ENCODE results near the gene CALHM2.

GRCh38 chr10:103500481-103500880, 48.3 kb upstream of the CALHM2 start:
- TF ChIP-seq CTCF (IDR thresholded peaks at IDR 0.05) (no peak), EZH2 (IDR thresholded peaks at IDR 0.05; ENCODE audit: borderline replicate concordance, insufficient read depth, low read depth, low read length, poor library complexity, severe bottlenecking) (no peak)

Data from B cell (primary cell).